Mucosa of descending colon (tissue), 3 donors: ENCODE results near the gene ITGB2. TPM values are rescaled to one million over a fixed set of nuclear protein-coding genes. Genes with fewer than 3 reads are reported as not detected.

Source experiments
- ATAC-seq: fragments of 200-7000 bp; cut with Tn5 transposase; one replicate; pipeline ENCODE4 v1.9.1; 2020; ENCODE audit warnings: mild to moderate bottlenecking, moderate library complexity
- DNase-seq, 3 donors: peaks; one replicate each; pipeline ENCODE4 v3.0.0-alpha.2; 2020
- H3K36me3 ChIP-seq: fragments of 200-600 bp; one replicate; pipeline ENCODE4 v1.8.0; 2021; ENCODE audit warnings: low read depth, mild to moderate bottlenecking
- H3K4me1 ChIP-seq: fragments of 200-600 bp; one replicate; pipeline ENCODE4 v1.8.0; 2021; ENCODE audit warnings: low read depth, mild to moderate bottlenecking
- H3K4me3 ChIP-seq: fragments of 200-600 bp; one replicate; pipeline ENCODE4 v1.8.0; 2021; ENCODE audit warnings: mild to moderate bottlenecking
- H3K9me3 ChIP-seq: fragments of 200-600 bp; one replicate; pipeline ENCODE4 v1.8.0; 2021; ENCODE audit warnings: mild to moderate bottlenecking
- CTCF ChIP-seq: fragments of 200-600 bp; IDR thresholded peaks from one replicate; pipeline ENCODE4 v1.8.0; 2022; ENCODE audit warnings: antibody characterized with exemption, mild to moderate bottlenecking
- intact Hi-C, 2 donors: fragments of 100-400 bp; cut with DNase I in 1 of 2; cut with micrococcal nuclease in 1 of 2; formaldehyde crosslinking; loops; one replicate each; pipeline versions ENCODE4 v1.11.0 to v1.11.1; 2022; cut with DNase I, micrococcal nuclease
- total RNA-seq, 3 donors: library from RNA; stranded (reverse); fragmentation: NEBNext Ultra II Directional in 2 of 3; extraction: Animal tissue kit (Norgen Biotek cat#: 25700) in 2 of 3; gene quantifications; one replicate each; pipeline versions ENCODE4 v1.2.1 to v1.2.4, GENCODE V29; 2021 to 2023
- donor health status: DM: no; HTN: no; CAD: no; lungs with moderate emphysema.
- donor health status: DM: no; HTN: no; CAD: no.
- donor health status: DM: no; HTN: yes; CAD: no.

Gene ITGB2
- total RNA-seq, 3 donors from 2014 or later = 10.8 to 52.3 (median 51.1) TPM

DNA sequence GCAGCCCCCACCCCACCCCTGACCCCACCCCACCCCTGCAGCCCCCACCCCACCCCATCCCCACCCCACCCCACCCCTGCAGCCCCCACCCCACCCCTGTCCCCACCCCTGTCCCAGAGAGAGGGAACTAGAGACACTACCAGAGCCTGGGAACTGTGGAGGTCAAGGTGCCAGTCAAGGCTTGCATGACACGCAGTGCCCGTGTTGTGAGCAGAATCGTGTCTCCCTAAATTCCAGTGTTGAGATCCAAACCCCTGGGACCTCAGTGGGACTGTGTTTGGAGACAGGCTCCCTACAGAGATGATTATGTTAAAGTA, 84.4 kb downstream of the ITGB2 start:
- ATAC-seq (no peak), DNase-seq (no peak)
- peaks cover 10% of the 10 kb centered on the region for H3K4me1 ChIP-seq
- TF ChIP-seq CTCF = no peak
- no peaks in the 10 kb centered on the region for H3K9me3 ChIP-seq
- no peaks in the 10 kb centered on the region for H3K36me3 ChIP-seq
- H3K4me3 ChIP-seq = no peak overlapping the region
- intact Hi-C loops = no loop called here

Other genes starting within 250 kb of the ITGB2 start
- gene KRTAP12-1, start 238.7 kb downstream of the ITGB2 start, total RNA-seq = not detected
- gene KRTAP10-12, start 223.7 kb downstream of the ITGB2 start, total RNA-seq = not detected
- gene TSPEAR, start 209.3 kb downstream of the ITGB2 start, total RNA-seq = under 1 TPM in 1 of 3 donors, not detected in 2; 0.28 TPM
- gene UBE2G2, start 119.1 kb downstream of the ITGB2 start, total RNA-seq = 10 to 100 TPM; 64.2 to 85.4 (median 66.8) TPM
- 10 to 100 TPM; 68.9 to 76.9 (median 69.4) TPM for gene SUMO3, start 102.8 kb downstream of the ITGB2 start, total RNA-seq
- 100 to 1,000 TPM; 202 to 391 (median 286) TPM for gene PTTG1IP, start 47.2 kb downstream of the ITGB2 start, total RNA-seq
- gene SLX9, start 19.1 kb upstream of the ITGB2 start, total RNA-seq = 10 to 100 TPM; 19.8 to 42.2 (median 20.9) TPM
- gene ADARB1, start 153.7 kb upstream of the ITGB2 start, total RNA-seq = 10 to 100 TPM in 1 of 3 donors, 1 to 10 TPM in 2; 5.4 to 91.2 (median 8.8) TPM